ENCODE data around the gene KDM7A.

DNA sequence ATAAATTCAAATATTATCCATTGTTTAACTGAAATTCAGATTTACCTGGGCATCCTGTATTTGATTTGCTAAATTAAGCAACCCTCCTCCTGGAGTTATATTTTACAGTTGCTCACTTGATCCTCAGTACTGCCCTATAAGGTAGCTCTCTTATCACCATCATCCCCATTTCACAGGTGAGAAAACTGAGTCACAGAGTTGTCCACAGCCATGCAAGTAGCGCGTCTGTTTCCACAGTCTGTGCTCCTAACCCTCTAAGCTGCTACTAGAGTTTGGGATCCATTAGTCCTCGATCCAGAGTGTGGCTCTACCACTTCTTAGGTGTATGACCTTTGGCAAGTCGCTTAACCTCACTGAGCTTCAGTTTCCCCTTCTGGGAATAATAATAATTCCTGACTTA is 34.9 kb upstream of the KDM7A start:
- TF ChIP-seq RAD21 (conservative IDR thresholded peaks at IDR 0.05) (no peak), CTCF (IDR thresholded peaks at IDR 0.05; ENCODE audit: poor library complexity, severe bottlenecking) (no peak), TAF1 (IDR thresholded peaks at IDR 0.05; ENCODE audit: low read depth) (no peak), EP300 (conservative IDR thresholded peaks at IDR 0.05; ENCODE audit: poor library complexity, severe bottlenecking) (no peak), REST (IDR thresholded peaks at IDR 0.05; ENCODE audit: borderline replicate concordance) (no peak), POLR2AphosphoS5 (IDR thresholded peaks at IDR 0.05) (no peak), EZH2 (IDR thresholded peaks at IDR 0.05; ENCODE audit: borderline replicate concordance, insufficient read depth, low read length, poor library complexity, severe bottlenecking) (no peak)

Measured in neural cell (in vitro differentiated cells).